Measurements from ENCODE around the gene ZDHHC19. TPM values are rescaled to one million over a fixed set of nuclear protein-coding genes. Genes with fewer than 3 reads are reported as not detected.
A peak's percentile ranks its signal among the peaks of the same experiment; 100 is the strongest.

The ZDHHC19 gene
- polyA plus RNA-seq, 1 donor from 2014 or later: 3.8 TPM

DNA sequence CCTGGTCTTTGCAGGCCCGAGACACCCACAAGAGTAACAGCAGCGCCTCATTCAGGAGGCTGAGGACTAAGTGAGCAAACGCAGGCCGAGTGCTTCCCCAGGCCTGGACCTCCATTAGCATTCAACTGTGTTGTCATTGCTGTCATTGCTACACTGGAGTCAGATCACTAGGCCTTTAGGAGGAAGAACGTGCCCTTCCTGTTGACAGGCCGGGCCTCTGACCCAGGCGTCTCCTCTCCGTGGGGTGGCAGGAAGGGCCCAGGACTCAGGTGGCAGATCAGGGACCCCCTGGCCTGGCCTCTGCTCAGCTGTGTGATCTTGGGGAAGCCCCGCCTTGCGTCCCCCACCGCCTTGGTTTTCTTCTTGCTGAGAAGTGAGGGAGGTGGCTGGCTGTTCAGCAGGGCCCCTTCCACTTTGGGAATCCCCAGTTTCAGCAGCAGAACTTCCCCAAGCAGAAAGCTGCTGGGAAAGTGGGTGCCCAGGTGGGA, 19.1 kb downstream of the ZDHHC19 start:
- H3K27me3 ChIP-seq (ENCODE audit: insufficient read depth, low read depth, low read length): no peaks in the 10 kb centered on the region
- no peaks in the 10 kb centered on the region for H3K79me2 ChIP-seq (replicated peaks; ENCODE audit: insufficient read depth, low read length)
- no peaks in the 10 kb centered on the region for H3K9me2 ChIP-seq (ENCODE audit: insufficient read depth, low read length)
- H3K9me3 ChIP-seq (ENCODE audit: low read length): no peaks in the 10 kb centered on the region
- H3K27ac ChIP-seq (ENCODE audit: low read length): peak overlapping the region; percentile 70
- H4K20me1 ChIP-seq (ENCODE audit: insufficient read depth): no peaks in the 10 kb centered on the region
- H3F3A ChIP-seq (ENCODE audit: insufficient read depth, low read length, poor library complexity, severe bottlenecking): no peaks in the 10 kb centered on the region
- no peak overlapping the region for H3K4me2 ChIP-seq (ENCODE audit: low read length)
- no peaks in the 10 kb centered on the region for H3K36me3 ChIP-seq (ENCODE audit: insufficient read depth, low read length)
- no peak overlapping the region for H2AFZ ChIP-seq (ENCODE audit: low read depth, low read length)
- TF ChIP-seq RAD21 (conservative IDR thresholded peaks at IDR 0.05) (no peak), TAF1 (IDR thresholded peaks at IDR 0.05; ENCODE audit: low read depth) (no peak), EP300 (conservative IDR thresholded peaks at IDR 0.05; ENCODE audit: poor library complexity, severe bottlenecking) (no peak), POLR2AphosphoS5 (IDR thresholded peaks at IDR 0.05) (no peak), SMC3 (conservative IDR thresholded peaks at IDR 0.05; ENCODE audit: poor library complexity) (no peak), MXI1 (conservative IDR thresholded peaks at IDR 0.05; ENCODE audit: poor library complexity, severe bottlenecking) (no peak), EZH2 (IDR thresholded peaks at IDR 0.05; ENCODE audit: borderline replicate concordance, insufficient read depth, low read length, poor library complexity, severe bottlenecking) (no peak)
- TF ChIP-seq, protein P1, sequence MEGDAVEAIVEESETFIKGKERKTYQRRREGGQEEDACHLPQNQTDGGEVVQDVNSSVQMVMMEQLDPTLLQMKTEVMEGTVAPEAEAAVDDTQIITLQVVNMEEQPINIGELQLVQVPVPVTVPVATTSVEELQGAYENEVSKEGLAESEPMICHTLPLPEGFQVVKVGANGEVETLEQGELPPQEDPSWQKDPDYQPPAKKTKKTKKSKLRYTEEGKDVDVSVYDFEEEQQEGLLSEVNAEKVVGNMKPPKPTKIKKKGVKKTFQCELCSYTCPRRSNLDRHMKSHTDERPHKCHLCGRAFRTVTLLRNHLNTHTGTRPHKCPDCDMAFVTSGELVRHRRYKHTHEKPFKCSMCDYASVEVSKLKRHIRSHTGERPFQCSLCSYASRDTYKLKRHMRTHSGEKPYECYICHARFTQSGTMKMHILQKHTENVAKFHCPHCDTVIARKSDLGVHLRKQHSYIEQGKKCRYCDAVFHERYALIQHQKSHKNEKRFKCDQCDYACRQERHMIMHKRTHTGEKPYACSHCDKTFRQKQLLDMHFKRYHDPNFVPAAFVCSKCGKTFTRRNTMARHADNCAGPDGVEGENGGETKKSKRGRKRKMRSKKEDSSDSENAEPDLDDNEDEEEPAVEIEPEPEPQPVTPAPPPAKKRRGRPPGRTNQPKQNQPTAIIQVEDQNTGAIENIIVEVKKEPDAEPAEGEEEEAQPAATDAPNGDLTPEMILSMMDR (IDR thresholded peaks at IDR 0.05; ENCODE audit: poor library complexity, severe bottlenecking): no peak
- TF ChIP-seq, protein P2, sequence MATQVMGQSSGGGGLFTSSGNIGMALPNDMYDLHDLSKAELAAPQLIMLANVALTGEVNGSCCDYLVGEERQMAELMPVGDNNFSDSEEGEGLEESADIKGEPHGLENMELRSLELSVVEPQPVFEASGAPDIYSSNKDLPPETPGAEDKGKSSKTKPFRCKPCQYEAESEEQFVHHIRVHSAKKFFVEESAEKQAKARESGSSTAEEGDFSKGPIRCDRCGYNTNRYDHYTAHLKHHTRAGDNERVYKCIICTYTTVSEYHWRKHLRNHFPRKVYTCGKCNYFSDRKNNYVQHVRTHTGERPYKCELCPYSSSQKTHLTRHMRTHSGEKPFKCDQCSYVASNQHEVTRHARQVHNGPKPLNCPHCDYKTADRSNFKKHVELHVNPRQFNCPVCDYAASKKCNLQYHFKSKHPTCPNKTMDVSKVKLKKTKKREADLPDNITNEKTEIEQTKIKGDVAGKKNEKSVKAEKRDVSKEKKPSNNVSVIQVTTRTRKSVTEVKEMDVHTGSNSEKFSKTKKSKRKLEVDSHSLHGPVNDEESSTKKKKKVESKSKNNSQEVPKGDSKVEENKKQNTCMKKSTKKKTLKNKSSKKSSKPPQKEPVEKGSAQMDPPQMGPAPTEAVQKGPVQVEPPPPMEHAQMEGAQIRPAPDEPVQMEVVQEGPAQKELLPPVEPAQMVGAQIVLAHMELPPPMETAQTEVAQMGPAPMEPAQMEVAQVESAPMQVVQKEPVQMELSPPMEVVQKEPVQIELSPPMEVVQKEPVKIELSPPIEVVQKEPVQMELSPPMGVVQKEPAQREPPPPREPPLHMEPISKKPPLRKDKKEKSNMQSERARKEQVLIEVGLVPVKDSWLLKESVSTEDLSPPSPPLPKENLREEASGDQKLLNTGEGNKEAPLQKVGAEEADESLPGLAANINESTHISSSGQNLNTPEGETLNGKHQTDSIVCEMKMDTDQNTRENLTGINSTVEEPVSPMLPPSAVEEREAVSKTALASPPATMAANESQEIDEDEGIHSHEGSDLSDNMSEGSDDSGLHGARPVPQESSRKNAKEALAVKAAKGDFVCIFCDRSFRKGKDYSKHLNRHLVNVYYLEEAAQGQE (IDR thresholded peaks at IDR 0.05; ENCODE audit: borderline replicate concordance): no peak
- peak overlapping the region; percentile 51 for H3K9ac ChIP-seq (ENCODE audit: low read length)
- H3K4me3 ChIP-seq (ENCODE audit: low read length): no peak overlapping the region

DNA sequence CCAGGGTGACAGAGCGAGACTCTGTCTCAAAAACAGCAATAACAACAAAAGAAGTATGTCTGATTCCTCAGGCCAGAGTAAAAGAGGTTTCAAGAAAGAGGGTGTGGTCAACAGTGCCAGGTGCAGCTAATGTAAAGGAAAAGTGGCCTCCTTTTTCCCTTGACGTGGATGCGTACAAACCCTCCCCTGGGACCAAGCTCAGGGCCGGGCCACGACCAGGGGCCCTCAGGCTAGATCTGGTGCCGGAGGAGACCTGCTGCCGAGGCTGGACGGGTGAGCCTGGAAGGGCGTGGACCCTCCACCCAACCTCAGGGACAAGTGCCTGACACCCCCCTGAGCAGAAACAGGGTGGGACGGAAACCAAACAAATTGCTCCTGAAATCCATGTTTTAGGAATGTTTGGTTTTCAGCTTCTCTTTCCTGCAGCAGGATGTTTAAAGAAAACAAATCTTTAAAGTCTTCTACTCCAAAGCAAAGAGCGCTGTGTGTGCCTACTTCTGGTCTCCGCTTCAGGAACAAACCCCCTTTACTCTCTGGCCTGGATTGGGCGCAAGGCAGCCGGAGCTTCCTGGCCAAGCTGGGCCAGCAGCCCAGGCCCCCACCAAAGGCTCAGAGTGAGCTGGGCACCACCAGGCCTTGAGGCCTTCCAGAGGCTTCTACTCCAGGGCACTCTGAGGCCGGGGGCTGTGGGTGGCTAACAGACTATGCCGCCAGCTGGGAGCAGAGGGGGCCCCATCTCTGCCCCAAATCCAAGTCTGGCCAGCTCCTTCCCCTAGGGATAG, 21.4 kb downstream of the ZDHHC19 start:
- no peaks in the 10 kb centered on the region for H3K79me2 ChIP-seq (replicated peaks; ENCODE audit: insufficient read depth, low read length)
- no peaks in the 10 kb centered on the region for H3K9me3 ChIP-seq (ENCODE audit: low read length)
- no peaks in the 10 kb centered on the region for H3K36me3 ChIP-seq (ENCODE audit: insufficient read depth, low read length)
- H2AFZ ChIP-seq (ENCODE audit: low read depth, low read length): no peak overlapping the region
- no peak overlapping the region for H3K4me2 ChIP-seq (ENCODE audit: low read length)
- H3F3A ChIP-seq (ENCODE audit: insufficient read depth, low read length, poor library complexity, severe bottlenecking): no peaks in the 10 kb centered on the region
- no peak overlapping the region for H3K4me3 ChIP-seq (ENCODE audit: low read length)
- no peak overlapping the region for H3K27ac ChIP-seq (ENCODE audit: low read length)
- H4K20me1 ChIP-seq (ENCODE audit: insufficient read depth): no peaks in the 10 kb centered on the region
- H3K9me2 ChIP-seq (ENCODE audit: insufficient read depth, low read length): no peaks in the 10 kb centered on the region
- H3K9ac ChIP-seq (ENCODE audit: low read length): no peak overlapping the region
- no peaks in the 10 kb centered on the region for H3K27me3 ChIP-seq (ENCODE audit: insufficient read depth, low read depth, low read length)
- TF ChIP-seq, protein P2 (IDR thresholded peaks at IDR 0.05; ENCODE audit: borderline replicate concordance): no peak
- no peak for TF ChIP-seq RAD21 (conservative IDR thresholded peaks at IDR 0.05)
